SHP77 (cell line): ENCODE measurements around the gene PDGFA.
A peak's percentile ranks its signal among the peaks of the same experiment; 100 is the strongest.

ENCODE experiments used
- DNase-seq, 2 experiments: peaks; one replicate each; lab custom pipeline; 2025; lab: John Stamatoyannopoulos, UW

Gene PDGFA

DNA sequence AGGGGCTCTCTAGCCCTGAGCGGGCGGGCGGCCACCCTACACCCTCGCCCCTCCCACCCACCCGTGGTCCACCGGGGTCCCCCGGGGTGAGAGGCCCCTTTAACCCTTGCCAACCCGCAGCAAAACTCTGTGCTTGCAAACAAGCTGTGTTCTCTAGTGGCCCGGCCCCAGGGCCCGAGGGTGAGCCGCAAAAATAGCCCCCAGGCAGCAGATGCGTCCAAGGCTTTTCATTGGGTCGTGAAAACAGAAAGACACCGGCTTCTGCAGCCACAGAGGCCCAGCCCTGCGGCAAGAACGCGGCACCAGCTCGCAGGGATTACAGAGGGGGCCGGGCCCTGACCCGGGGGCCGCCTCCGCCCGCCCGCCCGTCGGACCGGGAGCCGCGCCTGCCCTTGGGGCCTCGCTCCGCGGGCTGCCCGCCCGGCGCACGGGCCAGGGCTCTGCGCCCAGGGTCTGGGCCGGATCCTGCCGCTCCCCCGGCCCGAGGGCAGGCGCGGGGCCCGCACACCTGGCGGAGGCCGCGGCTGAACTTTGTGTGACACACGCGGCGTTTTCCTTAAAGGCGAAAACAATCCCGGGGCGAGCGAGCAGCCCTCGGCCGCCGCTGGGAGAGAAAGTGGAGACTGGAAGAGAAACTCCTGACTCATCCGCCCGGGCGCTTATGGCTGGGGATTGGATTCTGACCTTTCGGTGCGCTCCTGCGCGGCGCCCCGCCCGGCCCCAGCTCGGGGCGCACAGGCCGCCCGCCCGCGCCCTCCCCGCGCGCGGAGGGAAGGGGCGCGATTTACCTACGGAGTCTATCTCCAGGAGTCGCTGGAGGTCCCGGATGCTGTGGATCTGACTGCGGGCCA, 2.8 kb downstream of the PDGFA start:
- no peak for DNase-seq

DNA sequence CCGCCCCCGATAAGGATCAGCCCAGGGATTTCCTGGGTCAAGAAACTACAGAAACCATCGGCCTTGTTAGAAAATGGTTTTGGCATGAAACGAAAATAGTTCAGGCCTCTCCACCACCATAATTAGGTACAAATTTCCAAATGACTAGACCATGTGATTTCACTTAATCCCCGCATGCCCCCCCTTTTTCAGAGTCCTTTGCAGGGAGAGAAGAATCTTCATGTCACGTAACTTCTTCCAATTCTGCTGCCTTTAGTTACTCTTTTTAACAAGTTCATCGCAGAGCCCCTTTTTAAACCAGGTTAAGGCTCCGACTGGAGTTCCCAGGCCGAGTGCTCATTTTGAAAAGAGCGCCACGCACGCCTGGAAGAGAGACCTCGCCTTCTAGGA, 3.4 kb downstream of the PDGFA start:
- DNase-seq: no peak

DNA sequence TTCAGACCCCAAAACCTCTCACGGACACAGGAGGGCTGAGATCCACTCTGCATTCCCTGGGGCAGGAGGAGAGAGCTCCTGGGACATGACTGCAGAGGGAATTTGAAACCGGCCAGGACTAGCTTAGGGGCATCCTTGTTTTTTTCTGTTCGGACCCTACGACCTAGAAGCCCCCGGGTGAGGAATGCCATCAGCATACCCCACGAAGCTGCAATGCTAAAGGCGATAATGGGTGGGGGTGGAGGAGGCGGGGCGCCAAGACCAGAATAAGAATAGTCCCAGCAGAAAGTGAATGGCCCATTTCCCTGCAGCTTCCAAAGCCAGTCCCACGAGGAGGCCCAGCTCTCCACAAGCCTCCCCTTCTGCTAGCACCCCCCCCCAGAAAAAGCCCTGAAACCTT, 4.0 kb downstream of the PDGFA start:
- DNase-seq: no peak

DNA sequence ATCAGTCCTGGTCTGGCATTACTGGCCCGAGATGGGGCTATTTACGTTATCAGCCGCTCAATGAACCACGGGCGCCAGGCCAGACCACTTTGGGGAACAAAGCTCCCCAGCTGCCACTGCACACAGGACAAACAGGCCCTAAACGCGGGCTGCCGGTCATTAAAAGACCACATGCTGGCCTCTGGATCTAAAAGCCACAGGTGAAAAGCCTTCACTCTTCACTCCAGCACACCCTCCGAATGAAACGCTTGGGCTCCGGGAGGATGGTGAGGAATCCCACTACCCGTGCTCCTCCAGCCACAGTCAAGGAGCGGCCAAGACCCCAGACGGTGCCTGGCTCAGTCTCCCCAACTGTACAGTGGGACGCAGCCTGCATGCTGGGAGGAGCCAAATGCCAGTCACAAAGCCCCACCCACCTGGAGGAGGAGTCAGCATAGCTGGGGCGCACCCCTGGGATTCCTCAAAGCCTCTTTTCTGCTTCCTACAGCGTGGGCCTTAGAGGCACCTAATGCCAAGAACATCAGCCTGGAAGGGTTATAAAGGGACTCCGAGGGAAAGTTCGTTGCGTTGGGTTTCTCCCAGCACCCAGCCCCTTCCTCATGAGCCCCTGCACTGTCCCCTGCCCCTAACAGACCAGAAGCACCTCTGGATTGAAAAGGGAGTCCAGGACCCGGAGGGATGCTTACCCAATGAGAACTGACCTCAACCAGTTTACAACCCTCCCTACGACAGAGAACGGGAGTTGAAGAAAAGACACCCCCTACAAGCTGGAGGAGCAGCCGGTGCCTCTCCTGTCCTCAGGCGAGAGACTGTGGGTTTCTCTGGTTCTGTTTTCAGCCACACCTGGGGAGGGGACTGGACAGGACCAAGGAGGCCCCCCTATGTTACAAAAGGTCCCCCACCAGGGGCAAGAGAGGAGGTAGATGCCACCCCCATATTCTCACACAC, 4.7 kb downstream of the PDGFA start:
- no peak for DNase-seq

DNA sequence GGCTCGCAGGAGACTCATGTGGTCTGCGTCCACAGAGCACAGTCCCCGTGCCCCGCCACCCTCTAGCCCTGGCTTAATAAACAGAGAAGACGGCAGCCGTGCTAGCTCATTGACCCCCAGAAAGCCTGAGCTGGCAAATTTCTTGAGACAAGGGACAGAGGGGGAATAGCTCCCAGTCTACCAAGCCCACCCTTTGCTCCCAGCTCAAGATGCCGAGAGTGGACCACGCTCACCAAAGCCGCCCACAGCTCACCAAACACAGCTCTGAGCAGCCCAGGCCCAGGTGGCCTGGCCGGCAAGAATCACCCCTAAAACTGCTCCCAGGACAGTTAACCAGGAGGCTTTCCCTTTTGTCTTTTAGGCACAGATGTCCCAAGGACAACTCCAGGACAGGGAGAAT, 5.4 kb downstream of the PDGFA start:
- DNase-seq: no peak

DNA sequence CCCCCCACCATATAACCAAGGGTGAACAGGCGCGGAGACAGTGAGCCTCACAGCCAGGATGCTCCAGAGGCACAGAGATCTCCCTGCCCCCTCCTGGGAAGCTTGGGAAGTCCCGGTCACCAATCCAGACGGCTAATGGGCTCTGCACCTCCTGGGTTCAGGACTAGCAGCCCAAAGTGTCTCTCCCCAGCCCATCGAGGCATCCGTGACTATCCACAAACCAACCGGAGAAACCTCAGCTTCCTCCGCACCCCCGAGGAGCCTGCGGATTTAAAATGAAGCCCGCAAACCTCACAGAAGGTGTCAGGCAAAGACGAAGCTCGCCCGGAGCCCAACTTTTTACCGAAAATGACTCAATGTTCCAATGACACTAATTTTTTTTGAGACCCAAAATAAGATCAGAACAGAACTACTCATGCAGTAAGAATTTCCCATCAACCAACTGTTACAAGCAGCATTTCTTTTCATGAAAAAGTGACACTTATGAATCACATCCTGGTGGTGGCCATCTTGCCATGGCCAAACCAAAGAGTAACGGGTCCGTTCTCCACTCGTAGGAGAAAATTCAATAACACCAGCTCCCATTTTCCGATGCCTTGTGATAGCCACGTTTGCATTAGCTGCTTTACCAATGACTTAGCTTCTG, 6.0 kb downstream of the PDGFA start:
- DNase-seq: peak in 1 of 2 experiments; percentile 41

DNA sequence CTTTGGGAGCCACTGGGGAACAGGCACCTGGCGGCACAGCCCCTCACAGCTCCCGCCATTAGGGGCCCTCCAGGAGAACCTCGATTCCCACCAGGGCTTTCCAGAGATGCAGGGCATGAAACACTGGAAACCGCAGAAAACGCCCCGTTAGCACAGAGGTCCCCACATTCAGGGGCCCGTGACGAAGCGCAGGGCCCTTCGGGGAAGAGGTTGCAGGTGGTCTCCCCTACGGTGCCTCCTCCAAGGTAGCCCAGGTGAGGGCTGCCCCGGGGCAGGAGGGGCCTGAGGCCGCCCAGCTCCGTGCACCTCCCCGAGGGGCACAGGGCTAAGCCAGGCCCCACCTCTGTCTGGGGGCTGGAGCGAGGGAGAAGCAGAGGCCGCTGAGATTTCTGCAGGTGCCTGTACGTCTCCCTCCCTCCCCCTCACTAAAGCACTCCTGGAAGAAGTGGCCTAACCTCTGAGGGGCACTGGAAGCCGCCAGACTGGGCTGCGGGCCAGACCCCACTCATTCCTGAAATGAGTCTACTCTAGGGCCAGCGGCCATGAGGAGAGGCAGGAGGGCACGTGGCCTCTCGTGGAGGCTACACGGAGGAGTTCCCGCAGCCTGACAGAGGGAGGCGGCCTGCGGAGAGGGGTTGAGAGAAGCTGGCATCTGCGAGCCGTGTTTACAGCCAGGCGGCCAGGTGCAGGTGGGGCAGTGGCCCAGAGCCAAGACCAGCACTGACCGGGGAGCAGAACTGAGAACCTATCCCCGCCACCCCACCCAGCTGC, 6.9 kb downstream of the PDGFA start:
- peak; percentile 77 to 87 for DNase-seq

DNA sequence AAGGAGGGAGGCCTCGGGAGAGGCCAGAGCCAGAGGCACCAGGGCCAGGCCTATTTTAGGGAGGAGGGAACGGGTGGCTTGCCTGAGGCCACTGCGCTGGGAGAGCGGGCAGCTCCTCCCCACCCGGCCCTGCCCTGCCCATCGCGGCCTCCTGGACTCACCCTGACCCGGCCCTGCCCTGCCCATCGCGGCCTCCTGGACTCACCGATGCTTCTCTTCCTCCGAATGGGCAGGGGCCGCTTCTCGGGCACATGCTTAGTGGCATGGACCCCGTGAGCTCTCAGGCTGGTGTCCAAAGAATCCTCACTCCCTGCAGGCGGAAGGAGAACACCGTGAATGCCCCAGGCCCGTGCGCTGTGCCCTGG, 7.5 kb downstream of the PDGFA start:
- DNase-seq: no peak

DNA sequence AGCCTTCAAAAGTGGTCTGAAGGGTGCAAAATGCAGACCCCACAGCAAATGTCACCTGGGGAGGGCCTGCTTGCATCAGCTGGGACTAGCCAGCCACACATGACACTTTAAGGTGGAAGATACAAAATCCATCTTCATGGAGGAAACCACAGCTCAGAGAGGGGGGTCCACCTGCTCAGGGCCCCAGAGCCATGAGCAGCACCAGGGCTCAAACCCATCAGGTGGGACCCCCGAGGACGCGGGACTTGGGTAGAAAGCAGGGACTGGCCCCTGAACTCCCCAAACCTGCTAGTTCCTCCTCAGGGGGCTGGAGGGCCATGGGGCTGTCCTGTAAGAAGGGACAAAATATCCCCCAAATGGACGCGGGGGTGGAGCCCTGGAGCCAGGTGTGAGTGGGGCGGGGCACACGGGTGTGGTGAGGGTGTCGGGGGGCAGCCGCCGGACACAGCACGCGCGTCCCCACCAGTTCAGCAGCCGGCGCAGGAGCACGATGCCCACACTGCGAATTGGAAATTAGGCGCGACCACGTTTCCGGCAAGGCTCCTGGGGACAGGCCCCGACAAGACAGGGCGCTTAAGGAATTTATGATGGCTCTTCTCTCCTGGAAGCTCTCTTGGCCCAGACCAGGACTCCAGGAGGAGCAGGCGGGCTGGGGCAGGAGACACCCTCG, 8.0 kb downstream of the PDGFA start:
- no peak for DNase-seq

DNA sequence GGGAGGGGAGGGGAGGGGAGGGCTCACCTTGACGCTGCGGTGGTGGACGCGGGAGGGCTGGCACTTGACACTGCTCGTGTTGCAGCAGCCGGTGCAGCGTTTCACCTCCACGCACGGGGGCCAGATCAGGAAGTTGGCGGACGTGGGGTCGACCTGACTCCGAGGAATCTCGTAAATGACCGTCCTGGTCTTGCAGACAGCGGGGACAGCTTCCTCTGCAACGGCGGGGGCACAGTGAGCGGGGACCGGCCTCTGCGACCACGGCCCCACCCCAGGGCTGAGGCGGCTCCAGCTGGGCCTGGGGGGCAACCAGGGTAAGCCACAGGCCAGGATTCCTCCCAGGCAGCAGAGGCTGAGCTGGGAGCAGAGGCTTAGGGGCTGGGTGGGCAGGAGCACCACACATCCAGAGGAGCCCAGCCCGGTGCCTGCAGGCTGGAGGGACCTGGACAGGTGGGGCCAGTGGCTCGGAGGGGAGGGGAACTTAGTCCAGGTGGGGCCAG, 8.8 kb downstream of the PDGFA start:
- no peak for DNase-seq

DNA sequence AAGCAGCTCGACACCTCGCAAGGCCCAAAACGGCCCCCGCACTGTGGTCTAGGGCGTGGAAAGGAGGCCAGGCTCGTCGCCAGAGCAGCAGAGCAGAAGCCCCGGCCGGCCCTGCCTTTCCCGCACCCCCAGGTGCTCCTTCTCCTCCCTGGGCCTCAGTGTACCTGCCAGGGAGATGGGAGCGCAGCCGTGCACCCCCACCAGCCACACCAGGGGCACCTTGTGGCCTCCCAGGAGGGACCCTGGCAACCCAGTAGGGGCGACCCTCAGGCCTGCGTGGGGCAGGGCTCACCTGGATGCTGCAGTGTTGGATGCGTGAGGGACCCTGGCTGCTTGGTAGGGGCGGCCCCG, 9.5 kb downstream of the PDGFA start:
- no peak for DNase-seq

DNA sequence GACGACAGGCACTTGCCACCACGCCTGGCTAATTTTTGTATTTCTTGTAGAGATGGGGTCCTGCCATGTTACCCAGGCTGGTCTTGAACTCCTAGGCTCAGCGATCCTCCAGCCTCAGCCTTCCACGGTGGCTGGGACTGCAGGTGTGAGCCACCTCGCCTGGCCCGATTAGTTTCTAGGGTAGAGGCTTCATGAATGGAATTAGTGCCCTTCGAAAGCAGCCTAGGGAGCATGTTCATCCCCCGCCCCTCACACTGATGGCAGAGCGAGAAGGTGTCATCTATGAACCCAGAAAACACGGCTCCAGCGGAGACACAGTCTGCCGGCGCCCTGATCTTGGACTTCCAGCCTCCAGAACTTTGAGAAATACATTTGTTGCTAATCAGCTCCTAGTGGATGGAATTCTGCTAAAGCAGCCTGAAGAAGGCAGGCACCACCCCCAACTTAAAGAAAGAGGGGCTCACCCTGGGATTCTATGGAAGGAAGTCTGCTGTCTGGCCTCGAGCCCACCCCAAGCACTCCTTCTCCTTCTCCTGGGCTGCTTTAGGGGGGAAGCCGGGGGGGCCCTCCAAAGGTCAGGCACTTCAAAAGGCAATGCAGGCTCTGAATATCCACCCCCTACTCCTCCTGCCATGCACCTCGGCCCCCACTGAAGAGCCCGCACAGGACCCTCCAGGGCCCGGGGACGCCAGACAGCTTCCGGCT, 10.1 kb downstream of the PDGFA start:
- no peak for DNase-seq

DNA sequence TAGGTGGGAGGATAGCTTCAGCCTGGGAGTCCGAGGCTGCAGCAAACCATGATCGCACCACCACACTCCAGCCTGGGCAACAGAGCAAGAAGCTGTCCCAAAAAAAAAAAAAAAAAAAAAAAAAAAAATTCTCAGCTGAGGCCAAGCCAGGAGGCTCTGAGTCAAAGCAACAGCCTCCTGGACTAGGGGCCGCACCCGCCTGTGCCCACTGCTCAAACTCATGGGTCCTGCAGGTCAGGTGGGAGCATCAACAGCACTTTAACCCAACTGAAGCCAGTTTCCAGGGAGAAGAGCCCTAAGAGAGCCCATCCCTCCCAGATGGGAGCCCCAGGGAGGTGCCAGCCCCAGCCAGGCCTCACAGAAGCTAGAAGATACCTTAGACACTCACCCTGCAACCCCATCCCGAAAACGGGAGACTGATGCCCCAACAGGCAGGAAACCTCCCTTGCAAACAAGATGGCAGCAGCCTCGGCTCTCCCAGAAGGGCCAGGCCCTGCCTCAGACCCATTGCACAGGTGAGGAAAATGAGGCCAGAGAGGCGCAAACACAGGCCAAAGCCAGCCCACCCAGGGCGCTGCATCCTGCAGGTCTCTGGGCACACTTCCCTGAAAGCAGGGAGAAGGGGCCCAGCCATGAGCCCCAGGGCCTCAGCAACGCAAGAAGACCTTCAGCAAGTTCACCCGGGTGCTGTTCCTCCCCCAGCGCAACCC, 11.0 kb downstream of the PDGFA start:
- DNase-seq: no peak

DNA sequence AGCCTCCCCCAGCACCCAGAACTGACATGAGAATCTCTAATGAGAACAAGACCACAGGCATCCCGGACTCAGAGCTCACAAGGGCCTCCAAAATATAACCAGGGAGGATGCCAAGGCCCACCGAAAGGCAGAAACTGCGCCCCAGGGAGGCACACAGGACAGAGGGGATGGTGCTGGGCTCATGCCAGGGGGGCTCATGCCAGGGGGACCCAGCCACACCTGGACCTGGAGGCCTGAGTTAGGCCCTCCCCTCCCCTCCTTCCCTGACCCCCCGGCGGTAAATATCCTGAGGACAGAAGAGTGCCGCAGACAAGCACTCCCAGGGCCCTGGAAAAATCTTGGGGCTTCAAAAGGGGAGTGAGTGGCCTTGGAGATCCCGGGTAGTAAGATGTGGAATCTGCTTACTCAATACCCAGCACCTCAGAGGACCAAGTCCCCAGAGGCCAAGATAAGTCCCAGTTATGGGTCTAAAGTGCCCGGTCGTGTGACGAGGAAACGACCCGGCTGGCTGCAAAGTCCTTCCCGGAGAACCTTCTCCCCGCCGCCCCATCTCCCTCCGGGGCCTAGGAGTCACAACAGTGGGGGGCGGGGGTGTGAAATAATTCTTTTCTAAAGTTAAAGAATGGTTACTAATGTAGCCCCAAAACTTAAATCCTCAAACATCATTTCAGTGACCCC, 11.9 kb downstream of the PDGFA start:
- no peak for DNase-seq

DNA sequence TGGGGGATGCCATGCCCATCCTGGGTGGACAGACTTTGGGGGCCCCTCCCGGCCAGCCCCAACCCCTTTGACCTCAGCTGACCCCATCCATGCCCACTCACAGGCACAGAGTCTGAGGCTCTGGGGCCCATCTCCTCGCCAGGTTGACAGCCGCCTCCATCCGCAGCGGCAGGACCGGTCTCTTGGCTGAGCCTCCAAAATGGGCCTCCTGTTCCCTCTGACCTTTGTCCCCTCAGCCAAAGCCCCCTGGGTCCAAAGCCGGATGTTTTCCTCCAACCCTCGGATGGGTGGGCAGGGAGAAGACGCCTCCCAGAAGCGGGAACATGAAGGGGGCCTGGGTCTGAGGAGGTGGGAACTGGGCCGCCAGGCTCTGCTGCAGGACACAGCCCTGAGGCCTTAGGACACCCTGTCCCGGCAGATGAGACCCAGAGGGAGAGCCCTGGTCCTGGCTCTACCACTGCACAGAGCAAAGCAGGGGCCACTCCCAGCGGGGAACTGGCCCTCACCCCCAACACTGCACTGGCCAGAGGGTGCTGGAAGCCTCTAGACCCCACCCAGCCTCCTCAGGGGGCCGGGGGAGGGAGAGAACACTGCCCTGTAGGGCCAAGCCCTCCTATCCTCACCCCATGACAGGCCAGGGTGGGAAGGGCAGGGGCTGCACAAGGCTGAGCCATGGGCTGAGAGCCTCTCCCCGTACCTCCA, 12.6 kb downstream of the PDGFA start:
- DNase-seq: no peak

DNA sequence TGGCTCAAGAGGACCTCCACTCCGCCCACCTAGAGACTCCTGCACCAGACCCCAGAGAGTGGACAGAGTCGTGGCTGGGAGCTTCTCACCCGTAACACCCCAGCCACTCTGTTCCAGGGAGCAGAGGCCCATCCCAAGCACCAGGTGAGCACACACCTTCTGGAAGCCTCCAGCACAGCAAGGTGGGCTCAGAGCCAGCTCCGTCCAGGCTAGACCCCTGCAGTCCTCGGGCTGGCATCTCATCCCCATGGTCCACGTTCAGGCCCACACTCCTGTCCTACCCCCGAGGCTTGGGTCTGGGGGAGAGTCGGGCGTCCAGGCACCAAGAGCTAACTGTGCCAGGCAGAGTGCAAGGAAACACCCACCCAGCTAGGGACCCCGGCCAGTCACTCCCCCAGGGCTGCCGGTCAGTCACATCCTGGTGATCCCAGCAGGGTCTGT, 13.2 kb downstream of the PDGFA start:
- DNase-seq: no peak

DNA sequence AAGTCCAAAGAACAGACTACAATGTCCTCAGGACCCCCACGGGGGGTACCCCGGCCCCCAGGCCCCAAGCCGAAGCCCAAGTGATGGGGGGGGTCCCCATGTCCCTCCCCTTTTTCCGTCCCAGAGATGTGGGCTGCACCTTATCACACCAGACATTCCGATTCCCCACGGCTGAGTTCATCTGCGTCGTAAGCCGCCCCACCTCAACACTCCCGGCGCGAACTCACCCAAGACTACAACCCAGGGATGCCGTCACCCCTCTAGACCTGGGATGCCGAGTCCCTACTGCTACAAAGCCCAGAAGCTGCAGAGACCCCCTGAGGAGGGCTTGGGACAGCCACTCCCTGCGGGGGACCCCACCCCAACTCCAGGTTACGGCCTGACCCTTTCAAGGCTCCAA, 14.5 kb downstream of the PDGFA start:
- no peak for DNase-seq

DNA sequence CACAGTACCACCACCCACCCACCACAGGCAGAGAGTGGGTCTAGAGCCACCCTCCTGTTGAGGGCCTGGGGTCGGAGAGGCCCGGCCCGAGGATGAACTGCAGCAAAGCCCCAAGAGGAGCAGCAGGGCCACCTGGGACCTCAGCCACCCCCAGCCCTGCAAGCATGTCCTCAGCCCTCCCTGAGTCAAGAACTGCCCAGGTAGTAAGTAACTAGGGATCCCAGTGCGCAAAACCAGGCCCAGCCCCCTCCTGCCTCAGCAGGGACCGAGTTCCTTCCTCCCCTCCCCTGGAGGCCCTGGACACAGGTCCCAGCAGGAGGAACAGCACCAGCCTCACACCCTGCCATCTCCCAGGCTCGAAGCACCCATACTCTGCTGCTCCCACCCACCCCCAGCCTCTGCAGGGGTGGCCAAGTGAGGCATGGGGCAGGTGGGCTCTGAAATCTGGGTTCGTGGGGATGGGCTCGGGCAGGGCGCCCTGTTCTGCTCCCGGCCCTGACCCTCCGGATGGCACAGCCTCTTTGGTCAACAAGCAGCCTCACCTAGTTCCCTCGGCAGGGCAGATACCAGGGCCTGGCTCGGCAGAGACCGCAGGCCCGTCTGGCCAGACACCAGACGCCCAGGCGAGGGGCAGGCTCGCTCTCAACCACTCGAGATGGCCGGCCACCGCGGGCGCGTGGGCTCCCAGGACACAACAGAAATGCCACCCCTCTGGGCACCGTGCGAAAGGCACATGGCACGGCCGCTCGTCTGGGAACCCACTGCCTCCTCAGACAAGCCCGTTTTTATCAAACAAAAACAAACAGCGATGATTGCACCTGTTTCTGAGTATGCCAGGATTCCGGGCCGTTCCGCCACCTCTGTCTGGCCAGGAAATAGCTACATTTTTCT, 15.2 kb downstream of the PDGFA start:
- no peak for DNase-seq
